Mucosa of rectum (tissue), 2 donors: ENCODE measurements around the gene NPS.

Experiments
- H3K27ac ChIP-seq, 2 donors: one replicate each; pipeline ENCODE4 v1.7.0; 2013; ENCODE audit warnings: inconsistent platforms in 2 of 2, low read depth in 2 of 2, low read length in 2 of 2
- H3K27me3 ChIP-seq, 2 donors: one replicate each; pipeline ENCODE4 v1.7.0; 2013; ENCODE audit warnings: low read length in 2 of 2; ENCODE audit not compliant: control insufficient read depth in 2 of 2, insufficient read depth in 2 of 2
- H3K36me3 ChIP-seq, 2 donors: one replicate each; pipeline ENCODE4 v1.7.0; 2013; ENCODE audit warnings: low read length in 2 of 2; ENCODE audit not compliant: control insufficient read depth in 2 of 2, insufficient read depth in 2 of 2
- H3K4me1 ChIP-seq, 2 donors: one replicate each; pipeline ENCODE4 v1.7.0; 2013; ENCODE audit warnings: low read length in 2 of 2, mild to moderate bottlenecking in 1 of 2; ENCODE audit not compliant: control insufficient read depth in 2 of 2, insufficient read depth in 2 of 2
- H3K4me3 ChIP-seq, 2 donors: one replicate each; pipeline ENCODE4 v1.7.0; 2013; ENCODE audit warnings: low read length in 2 of 2
- H3K9ac ChIP-seq, 2 donors: one replicate each; pipeline ENCODE4 v1.7.0; 2013; ENCODE audit warnings: low read length in 2 of 2, low read depth in 1 of 2, mild to moderate bottlenecking in 1 of 2
- H3K9me3 ChIP-seq, 2 donors: one replicate each; pipeline ENCODE4 v1.7.0; 2013; ENCODE audit warnings: low read length in 2 of 2; ENCODE audit not compliant: control insufficient read depth in 2 of 2
- donor health status: healthy.
- donor health status: Normal muscosa, but diverticular disease.

Gene NPS

DNA sequence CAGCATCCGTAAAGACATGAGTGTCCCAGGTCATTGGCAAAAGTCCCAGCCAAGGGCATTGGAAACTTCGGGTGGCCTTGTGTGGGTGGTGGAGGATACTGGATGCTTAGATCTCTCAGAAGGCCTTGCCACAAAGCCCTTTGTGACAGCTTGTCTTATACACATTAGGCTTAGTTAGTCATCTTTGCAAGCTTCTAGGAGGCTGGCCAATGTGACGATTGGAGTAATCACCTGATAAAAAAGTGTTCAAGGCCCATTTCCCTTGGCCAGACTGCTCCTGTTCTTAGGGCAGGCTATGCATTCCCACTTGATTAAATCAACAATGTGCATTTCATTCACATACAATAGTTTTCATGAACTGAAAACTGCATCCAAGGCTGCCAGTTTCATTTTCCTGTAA is 26.9 kb downstream of the NPS start:
- Histone ChIP-seq H3K27me3 (no peaks in the 10 kb centered on the region), H3K4me3 (no peak overlapping the region), H3K9ac (no peak overlapping the region), H3K4me1 (no peaks in the 10 kb centered on the region), H3K27ac (no peak overlapping the region), H3K36me3 (no peaks in the 10 kb centered on the region), H3K9me3 (no peaks in the 10 kb centered on the region)

DNA sequence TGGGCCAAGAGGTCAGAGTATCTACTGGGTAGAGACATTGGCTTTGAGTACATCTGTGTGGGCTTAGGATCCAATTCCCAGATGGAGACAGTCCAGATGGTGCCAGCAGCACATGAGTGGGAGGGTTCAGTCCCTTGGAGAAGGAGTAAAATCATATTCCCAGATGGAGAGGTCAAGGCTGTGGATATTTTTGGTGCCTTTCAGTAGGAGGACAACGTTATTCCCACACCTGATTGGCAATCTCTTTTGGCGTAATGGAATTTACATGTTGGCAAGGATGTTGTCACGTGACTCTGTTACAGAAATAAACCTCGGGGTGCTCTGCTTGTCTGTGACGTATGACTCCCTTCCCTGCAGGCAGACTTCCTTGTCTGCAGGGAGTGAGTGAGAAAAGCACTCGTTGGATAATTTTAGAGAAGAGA is 27.6 kb downstream of the NPS start:
- Histone ChIP-seq H3K27me3 (no peaks in the 10 kb centered on the region), H3K9me3 (no peaks in the 10 kb centered on the region), H3K4me3 (no peak overlapping the region), H3K9ac (no peak overlapping the region), H3K36me3 (no peaks in the 10 kb centered on the region), H3K4me1 (no peaks in the 10 kb centered on the region), H3K27ac (no peak overlapping the region)

DNA sequence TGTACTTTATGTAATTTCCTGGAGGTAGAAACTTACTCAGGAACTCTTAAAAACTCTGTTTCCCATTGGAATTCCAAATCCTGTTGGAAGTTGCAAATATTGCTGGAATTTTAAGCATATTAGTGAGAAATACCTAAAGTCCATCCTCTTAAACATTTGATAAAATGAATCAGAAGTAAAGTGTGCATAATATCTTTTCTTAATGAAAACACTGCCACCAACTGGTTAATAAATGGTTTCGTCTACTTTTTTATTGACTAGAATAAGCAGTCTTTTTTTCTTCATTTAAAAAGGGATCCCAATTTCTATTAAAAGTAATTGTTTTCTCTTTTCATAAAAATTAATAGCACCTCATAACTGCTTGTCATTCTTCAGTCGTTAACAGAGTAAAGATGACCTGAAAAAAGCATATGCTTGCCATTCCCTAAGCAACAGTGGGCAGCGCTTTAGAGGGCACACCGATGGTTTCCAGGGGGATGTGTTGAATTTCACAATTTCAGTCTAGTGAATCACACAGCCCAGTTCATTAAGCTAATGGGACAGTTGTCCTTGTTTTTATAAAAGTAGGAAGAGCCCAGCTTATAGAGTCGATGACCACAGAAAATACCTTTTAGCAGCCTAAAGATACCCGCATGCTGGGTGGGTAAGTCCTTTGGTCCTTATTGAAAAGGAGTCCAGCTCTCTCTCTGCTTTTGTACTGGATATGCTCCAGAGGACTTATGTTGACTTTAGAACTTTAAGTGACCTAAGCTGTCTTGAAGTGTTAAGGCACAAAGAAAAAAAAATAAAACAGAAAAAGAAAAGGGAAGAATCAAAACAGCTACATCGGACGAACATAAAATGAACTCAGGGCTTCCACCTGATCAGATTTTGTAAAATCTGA is 28.5 kb downstream of the NPS start:
- Histone ChIP-seq H3K4me3 (no peak overlapping the region), H3K4me1 (no peaks in the 10 kb centered on the region), H3K9me3 (no peaks in the 10 kb centered on the region), H3K9ac (no peak overlapping the region), H3K27ac (no peak overlapping the region), H3K36me3 (no peaks in the 10 kb centered on the region), H3K27me3 (no peaks in the 10 kb centered on the region)

DNA sequence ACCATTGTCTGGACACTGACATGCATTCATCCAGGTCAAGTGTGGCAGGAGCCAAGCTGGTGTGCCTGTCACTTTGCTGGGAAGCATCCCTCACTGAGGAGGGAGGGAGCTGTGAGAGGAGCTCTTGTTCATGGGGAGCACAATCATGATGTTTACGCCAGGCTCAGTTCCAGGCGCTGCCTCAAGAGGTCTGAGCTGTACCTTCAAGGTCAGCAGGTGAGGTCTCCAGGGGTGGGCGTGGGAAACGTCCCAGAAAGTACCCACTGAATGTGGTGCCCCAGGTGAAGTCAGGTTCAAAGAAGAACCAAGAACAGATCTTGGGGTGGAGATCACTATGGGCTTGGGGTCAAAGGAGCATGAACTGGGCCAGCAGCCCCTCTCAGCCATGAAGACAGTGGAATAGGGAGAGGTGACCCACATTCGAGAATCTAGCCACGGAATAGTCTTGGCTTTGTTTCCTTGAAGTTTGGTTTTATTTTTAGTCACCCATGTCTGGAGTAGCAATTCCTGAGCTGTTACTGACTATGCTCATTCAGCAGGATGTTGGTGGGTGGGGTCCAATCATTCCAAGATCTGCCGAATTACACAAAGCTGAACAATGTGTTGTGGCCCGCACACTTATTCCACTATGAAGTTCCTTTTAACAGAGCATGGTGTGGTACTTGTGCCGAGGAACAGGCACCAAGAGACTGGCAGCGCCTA is 29.3 kb downstream of the NPS start:
- no peak overlapping the region for H3K27ac ChIP-seq
- no peak overlapping the region for H3K4me3 ChIP-seq
- no peaks in the 10 kb centered on the region for H3K9me3 ChIP-seq
- H3K9ac ChIP-seq = no peak overlapping the region
- H3K36me3 ChIP-seq = no peaks in the 10 kb centered on the region
- no peaks in the 10 kb centered on the region for H3K4me1 ChIP-seq
- no peaks in the 10 kb centered on the region for H3K27me3 ChIP-seq

DNA sequence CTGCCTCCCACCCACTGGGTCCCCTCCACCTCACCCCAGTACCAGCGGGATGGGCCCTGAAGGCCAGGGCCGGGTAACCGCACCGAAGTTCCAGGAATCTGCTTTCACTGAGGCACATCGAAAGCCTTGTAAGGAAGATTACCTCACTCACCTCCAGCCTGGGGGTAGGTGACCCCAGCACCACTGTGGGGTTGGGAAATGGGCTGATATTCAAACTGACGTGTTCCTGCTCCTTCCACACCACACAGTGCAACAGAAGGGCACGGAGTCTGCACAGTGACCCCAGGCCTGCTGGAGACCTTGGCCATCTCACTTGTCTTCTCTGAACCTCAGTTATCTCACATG is 29.8 kb downstream of the NPS start:
- H3K27me3 ChIP-seq = no peaks in the 10 kb centered on the region
- H3K9me3 ChIP-seq = no peaks in the 10 kb centered on the region
- H3K27ac ChIP-seq = no peak overlapping the region

DNA sequence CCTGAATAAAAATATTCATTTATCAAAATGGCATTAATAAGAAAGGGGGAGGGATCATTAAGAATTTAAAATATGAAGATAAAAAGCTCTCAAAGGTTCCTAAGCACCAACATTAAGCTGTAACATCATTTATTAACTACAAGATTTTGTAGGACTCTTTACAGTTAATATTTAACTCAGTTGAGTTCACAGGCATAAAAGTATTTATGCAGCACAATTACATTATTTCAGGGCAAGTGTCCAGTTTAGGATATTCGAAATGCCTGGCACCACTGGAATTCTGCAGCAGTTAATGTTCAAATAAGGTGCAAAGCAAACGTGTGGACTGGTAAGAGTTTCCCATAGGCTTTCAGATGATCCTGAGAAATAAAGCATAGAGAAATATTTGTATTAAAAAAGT is 30.5 kb downstream of the NPS start:
- no peak overlapping the region for H3K9ac ChIP-seq
- no peaks in the 10 kb centered on the region for H3K36me3 ChIP-seq
- no peaks in the 10 kb centered on the region for H3K9me3 ChIP-seq
- no peak overlapping the region for H3K4me3 ChIP-seq
- H3K4me1 ChIP-seq = no peaks in the 10 kb centered on the region
- no peaks in the 10 kb centered on the region for H3K27me3 ChIP-seq
- no peak overlapping the region for H3K27ac ChIP-seq

More for the DNA sequence above, 29.8 kb downstream of the NPS start:
- Histone ChIP-seq H3K4me1 (no peaks in the 10 kb centered on the region), H3K9ac (no peak overlapping the region), H3K4me3 (no peak overlapping the region), H3K36me3 (no peaks in the 10 kb centered on the region)

DNA sequence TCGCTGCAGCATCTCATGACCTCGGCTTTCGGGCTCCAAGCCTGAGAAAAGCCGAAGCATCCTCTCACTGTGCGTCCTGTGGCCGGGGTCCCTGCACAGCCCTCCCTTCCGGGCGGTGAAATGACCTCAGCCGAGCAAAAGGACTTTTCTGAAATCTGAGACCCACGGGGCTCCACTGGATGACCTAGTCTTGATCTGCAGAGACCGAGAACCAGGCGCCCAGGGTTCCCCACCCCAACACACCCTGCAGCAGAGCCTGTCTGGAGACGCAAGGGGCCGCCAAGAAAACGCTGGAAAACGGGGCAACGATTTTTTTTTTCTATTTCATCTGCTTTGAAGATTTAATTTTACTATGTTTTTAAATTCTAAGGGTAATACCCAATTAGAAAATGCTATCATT is 31.7 kb downstream of the NPS start:
- Histone ChIP-seq H3K4me3 (no peak overlapping the region), H3K4me1 (no peaks in the 10 kb centered on the region), H3K36me3 (no peaks in the 10 kb centered on the region), H3K9ac (no peak overlapping the region), H3K27me3 (no peaks in the 10 kb centered on the region), H3K9me3 (no peaks in the 10 kb centered on the region), H3K27ac (no peak overlapping the region)

DNA sequence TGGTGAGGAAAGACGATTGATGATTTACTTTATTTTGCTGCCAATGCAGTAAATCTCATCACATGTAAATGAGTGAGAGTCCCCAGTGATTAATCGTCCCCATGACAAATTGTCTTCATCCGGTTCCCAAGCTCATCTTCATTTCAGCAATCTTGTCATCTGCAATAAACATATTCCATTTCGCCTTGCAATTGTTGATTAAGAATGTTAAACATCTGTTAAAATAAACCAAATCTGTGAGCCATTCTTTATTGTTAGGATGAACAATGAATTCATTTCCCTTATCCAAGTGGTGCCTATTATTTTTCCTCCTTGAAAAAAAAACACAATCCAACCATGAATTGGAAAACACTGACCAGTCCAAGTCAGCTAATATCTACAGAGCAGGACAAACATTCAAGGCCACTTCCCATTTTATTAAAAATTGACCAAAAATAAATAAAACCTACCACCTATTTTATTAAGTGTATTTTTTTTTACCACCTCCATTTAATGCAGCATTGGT is 36.5 kb downstream of the NPS start:
- H3K4me1 ChIP-seq = no peaks in the 10 kb centered on the region
- H3K27me3 ChIP-seq = no peaks in the 10 kb centered on the region
- H3K9me3 ChIP-seq = peaks cover 0 to 4% of the 10 kb centered on the region in 2 donors
- H3K9ac ChIP-seq = no peak overlapping the region
- H3K27ac ChIP-seq = no peak overlapping the region
- no peak overlapping the region for H3K4me3 ChIP-seq
- no peaks in the 10 kb centered on the region for H3K36me3 ChIP-seq

DNA sequence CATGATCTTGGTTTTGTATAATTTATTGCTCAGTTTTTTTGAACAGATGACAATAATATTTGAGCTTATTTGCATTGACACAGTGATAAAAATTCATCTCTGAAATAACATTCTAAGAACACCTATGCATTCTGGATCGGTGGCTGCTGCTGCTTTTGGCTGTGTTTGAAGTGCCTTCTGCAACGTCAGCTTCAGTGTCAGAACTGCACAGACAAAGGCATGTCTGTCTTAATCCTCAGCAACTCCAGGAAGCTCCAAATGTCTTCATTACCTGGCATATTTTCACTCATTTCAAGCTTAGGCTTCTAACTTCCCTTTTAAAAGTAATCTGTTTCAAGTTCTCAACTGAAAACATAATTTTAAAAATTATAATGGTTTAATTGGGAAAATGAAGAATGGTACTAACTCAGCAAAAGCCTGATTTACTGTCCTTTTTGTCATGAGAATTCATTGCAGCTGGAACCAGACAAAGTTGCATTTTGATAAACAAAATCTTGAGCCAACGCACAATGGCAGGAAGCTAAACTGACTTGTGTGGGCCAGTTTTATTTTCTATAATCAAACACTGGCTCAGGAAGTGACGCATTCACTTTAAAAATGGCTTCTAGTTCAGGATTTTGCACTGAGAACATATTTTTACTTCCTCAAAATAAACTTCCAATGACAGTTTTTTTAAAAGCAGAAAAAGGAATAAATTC is 38.7 kb downstream of the NPS start:
- Histone ChIP-seq H3K36me3 (no peaks in the 10 kb centered on the region), H3K9me3 (peaks cover 0 to 4% of the 10 kb centered on the region in 2 donors), H3K4me1 (no peaks in the 10 kb centered on the region), H3K27ac (no peak overlapping the region), H3K9ac (no peak overlapping the region), H3K4me3 (no peak overlapping the region), H3K27me3 (no peaks in the 10 kb centered on the region)

DNA sequence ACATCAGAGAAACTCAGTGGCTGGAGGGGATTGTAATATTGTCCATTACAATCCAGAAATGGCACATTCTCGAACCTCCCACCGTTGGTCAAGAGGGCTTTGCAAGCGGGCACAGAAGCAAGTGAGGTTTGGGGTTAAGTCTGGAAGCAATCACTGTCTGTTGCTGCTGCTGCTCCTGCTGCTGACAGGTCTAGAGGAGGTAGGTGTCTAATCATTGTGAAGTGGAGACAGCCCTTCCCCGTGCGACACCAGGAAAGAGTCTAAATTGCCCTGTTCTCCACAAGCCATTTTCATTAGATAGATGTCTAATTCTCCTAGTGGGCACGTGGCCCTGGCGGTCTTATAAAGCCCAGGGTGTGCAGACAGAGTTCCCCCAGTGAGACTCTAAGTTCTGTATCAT is 43.5 kb downstream of the NPS start:
- Histone ChIP-seq H3K4me1 (no peaks in the 10 kb centered on the region), H3K9me3 (no peaks in the 10 kb centered on the region), H3K4me3 (no peak overlapping the region), H3K27ac (no peak overlapping the region), H3K27me3 (no peaks in the 10 kb centered on the region), H3K9ac (no peak overlapping the region), H3K36me3 (no peaks in the 10 kb centered on the region)
